Measurements from ENCODE around the gene APBA2. TPM values are rescaled to one million over a fixed set of nuclear protein-coding genes. Genes with fewer than 3 reads are reported as not detected.

APBA2 gene
- total RNA-seq, 4 donors from 2014 or later, result 7.7 to 14.4 (median 11.6) TPM

GRCh38 chr15:28987337-28987736 lies 101.6 kb downstream of the APBA2 start:
- Histone ChIP-seq H3K9me3 (no peaks in the 10 kb centered on the region), H3K36me3 (no peaks in the 10 kb centered on the region), H3K4me1 (no peaks in the 10 kb centered on the region), H3K27me3 (no peaks in the 10 kb centered on the region), H3K27ac (no peak overlapping the region), H3K4me3 (replicated peaks in 1 of 3) (no peak overlapping the region)
- TF ChIP-seq POLR2A (IDR thresholded peaks at IDR 0.05) (no peak), CTCF (IDR thresholded peaks at IDR 0.05) (no peak)
- intact Hi-C loops (cut with DNase I), result no loop called here
- 97 to 100% methylated on average over 4 of the region's 4 CpGs for WGBS, 2 donors
- no peak for DNase-seq

GRCh38 chr15:28989239-28989830 lies 103.6 kb downstream of the APBA2 start:
- no peaks in the 10 kb centered on the region for H3K36me3 ChIP-seq
- intact Hi-C loops (cut with DNase I), result no loop called here
- WGBS, 2 donors, result 79% methylated on average over 15 of the region's 15 CpGs
- no peak overlapping the region for H3K27ac ChIP-seq
- H3K4me3 ChIP-seq (replicated peaks in 1 of 3), result no peak overlapping the region
- DNase-seq, result no peak
- TF ChIP-seq CTCF (IDR thresholded peaks at IDR 0.05) (no peak), POLR2A (IDR thresholded peaks at IDR 0.05) (no peak)
- H3K9me3 ChIP-seq, result no peaks in the 10 kb centered on the region
- H3K4me1 ChIP-seq, result no peaks in the 10 kb centered on the region
- H3K27me3 ChIP-seq, result no peaks in the 10 kb centered on the region

- H3K4me1 ChIP-seq, result no peaks in the 10 kb centered on the region
- no peak overlapping the region for H3K27ac ChIP-seq
- H3K27me3 ChIP-seq, result no peaks in the 10 kb centered on the region
- no peak for DNase-seq
- 87 to 96% methylated on average over 12 to 13 of the region's 13 CpGs for WGBS, 2 donors
- intact Hi-C loops (cut with DNase I), result no loop called here
- TF ChIP-seq POLR2A (IDR thresholded peaks at IDR 0.05) (no peak), CTCF (IDR thresholded peaks at IDR 0.05) (no peak)
- H3K9me3 ChIP-seq, result no peaks in the 10 kb centered on the region
- no peak overlapping the region for H3K4me3 ChIP-seq (replicated peaks in 1 of 3)
- H3K36me3 ChIP-seq, result no peaks in the 10 kb centered on the region
Measured at GRCh38 chr15:28989896-28990295, 104.1 kb downstream of the APBA2 start.

GRCh38 chr15:28990390-28990789 lies 104.6 kb downstream of the APBA2 start:
- no peak for DNase-seq

More at GRCh38 chr15:28990390-28990789, 104.6 kb downstream of the APBA2 start:
- no peak for TF ChIP-seq CTCF (IDR thresholded peaks at IDR 0.05)
- no peak for TF ChIP-seq POLR2A (IDR thresholded peaks at IDR 0.05)
- Histone ChIP-seq H3K27me3 (no peaks in the 10 kb centered on the region), H3K27ac (no peak overlapping the region), H3K9me3 (no peaks in the 10 kb centered on the region), H3K4me3 (replicated peaks in 1 of 3) (no peak overlapping the region), H3K36me3 (no peaks in the 10 kb centered on the region), H3K4me1 (no peaks in the 10 kb centered on the region)
- WGBS, 2 donors, result 93 to 99% methylated on average over 2 of the region's 2 CpGs
- intact Hi-C loops (cut with DNase I), result no loop called here
